ENCODE measurements around the gene CACNA1B.

CACNA1B gene

GRCh38 chr9:137986268-137987099 is 108.9 kb downstream of the CACNA1B start:
- no peak for DNase-seq (ENCODE audit: low spot score)

DNA sequence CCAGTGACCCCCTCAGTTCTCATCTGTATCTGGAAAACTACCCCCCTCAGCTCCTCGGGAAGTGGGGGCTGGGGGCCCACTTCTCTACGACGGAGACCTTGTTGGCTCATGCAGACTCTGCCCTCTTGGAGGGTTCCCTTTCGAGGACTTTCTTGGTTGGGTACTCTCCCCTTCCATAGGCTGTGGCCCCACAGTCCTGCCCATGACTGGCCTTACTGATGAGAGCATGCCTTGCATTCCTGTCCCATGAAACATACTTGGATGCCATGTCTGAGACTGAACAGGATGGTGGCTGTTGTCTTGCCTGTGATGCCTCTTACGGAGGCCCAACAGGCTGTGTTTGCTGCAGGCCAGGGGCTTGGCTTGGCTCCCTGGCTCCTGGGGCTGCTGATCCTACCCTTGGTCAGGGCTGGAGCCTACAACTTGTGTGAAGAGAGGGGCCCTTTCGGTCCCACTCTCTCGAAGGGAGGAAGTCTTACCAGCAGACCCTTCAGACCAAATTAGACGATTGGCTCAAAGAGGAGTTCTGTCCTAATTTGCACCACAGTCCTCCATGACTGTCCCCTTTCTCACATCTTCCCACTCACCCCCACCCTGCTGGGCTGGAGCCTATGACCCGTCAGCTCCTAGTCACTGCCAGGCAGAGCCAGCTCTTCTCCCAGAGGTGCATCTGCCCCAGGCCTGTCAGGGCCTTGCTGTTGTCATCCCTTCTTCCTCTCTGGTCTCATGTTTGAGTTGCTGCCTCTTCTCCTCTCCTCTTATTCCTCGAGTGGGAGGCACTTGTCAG is 109.9 kb downstream of the CACNA1B start:
- DNase-seq (ENCODE audit: low spot score): no peak

- no peak for DNase-seq (ENCODE audit: low spot score)
Measured at GRCh38 chr9:137988051-137988450, 110.5 kb downstream of the CACNA1B start.

DNA sequence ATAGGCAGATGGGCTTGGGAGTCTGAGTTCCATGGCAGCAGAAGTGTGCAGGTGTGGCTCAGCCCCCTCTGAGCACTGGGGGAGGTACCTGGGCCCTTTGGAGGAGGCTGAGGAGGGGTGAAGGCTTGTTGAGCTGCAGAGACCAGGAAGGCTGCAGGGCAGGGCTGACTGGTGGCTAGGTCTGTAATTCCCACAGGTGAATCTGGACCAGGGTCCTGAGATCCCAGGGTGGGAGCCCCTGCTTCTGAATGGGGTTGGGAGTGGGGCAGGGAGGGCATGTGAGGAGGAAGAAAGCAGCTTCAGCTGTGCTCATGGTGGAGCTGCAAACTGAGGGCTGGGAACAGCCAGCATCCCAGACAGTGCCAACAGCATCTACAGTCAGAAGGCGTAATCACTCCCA is 111.1 kb downstream of the CACNA1B start:
- no peak for DNase-seq (ENCODE audit: low spot score)

DNA sequence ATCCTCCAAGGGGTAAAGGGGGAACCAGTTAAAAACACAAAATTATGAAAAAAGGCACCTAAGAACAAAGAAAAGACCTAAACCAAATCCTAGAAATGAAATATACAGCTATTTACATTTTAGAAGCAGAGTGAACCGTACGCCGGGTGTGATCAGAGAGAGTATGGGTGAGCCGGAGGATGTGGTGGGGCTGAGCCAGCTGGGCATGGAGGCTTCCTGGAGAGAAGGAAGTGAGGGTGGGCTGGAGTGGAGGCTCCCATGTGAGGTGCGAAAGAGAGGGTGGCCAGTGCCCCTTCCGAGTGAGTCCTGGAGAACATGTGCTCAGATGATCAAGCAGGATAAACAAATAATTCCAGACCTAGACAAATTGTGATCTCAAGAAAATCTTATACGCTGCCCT is 111.6 kb downstream of the CACNA1B start:
- no peak for DNase-seq (ENCODE audit: low spot score)

GRCh38 chr9:137989999-137990715 is 112.6 kb downstream of the CACNA1B start:
- DNase-seq (ENCODE audit: low spot score): no peak

DNA sequence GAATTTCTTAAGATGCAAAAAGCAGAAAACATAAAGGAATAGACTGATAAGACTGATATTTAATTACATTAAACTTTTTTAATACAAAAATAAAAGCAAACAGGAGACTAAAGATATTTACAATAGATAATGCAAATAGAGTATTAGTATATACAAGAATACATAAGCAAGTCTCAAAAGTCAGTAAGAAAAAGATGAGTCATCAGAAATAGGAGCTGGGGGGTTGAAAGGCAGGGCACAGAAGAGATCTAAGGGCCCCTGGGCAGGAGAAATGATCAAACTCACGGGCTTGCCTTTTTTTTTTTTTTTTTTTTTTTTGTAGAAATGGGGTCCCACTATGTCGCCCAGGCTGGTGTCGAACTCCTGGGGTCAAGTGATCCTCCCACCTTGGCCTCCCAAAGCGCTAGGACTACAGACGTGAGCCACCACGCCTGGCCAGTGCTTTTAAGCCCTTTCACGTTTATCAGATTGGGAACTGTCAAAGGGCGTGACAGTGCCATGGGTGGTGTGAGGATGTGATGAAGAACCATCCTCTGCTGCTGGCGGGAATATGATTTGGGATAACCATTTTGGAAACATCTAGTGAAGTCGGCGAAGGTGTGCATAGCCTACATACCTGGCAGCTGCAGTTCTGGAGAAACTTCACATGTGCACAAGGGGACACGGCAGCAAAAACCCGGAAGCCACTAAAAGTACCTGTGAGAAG is 126.1 kb downstream of the CACNA1B start:
- no peak for DNase-seq (ENCODE audit: low spot score)

DNA sequence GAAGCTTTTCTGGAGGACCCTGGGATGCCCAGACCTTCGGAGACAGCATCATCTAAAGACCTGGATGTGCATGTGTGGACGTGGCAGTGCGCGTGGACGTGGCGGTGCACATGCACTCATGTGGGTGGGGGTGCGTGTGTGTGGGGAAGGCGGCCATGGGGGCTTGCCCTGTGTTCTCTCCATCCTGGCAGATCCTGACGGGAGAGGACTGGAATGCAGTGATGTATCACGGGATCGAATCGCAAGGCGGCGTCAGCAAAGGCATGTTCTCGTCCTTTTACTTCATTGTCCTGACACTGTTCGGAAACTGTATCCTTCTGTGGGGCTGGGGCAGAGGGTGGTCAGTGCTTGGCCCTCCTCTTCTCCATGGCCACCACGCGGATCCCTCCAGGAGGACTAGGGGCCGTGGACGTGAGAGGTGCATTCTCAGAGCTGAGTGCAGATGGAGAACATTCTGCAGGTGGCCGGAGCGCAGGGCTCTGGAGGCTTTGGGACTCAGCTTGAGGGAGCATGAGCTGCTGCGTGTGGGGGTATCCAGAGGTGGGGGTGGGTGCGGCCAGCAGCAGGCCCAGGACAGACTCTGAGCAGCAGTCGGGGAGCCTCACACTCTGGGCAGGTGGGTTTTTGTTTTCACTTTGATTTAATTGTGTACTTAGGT is 129.1 kb downstream of the CACNA1B start:
- no peak for DNase-seq (ENCODE audit: low spot score)

- DNase-seq (ENCODE audit: low spot score): no peak
Measured at GRCh38 chr9:138007566-138007917, 130.0 kb downstream of the CACNA1B start.

DNA sequence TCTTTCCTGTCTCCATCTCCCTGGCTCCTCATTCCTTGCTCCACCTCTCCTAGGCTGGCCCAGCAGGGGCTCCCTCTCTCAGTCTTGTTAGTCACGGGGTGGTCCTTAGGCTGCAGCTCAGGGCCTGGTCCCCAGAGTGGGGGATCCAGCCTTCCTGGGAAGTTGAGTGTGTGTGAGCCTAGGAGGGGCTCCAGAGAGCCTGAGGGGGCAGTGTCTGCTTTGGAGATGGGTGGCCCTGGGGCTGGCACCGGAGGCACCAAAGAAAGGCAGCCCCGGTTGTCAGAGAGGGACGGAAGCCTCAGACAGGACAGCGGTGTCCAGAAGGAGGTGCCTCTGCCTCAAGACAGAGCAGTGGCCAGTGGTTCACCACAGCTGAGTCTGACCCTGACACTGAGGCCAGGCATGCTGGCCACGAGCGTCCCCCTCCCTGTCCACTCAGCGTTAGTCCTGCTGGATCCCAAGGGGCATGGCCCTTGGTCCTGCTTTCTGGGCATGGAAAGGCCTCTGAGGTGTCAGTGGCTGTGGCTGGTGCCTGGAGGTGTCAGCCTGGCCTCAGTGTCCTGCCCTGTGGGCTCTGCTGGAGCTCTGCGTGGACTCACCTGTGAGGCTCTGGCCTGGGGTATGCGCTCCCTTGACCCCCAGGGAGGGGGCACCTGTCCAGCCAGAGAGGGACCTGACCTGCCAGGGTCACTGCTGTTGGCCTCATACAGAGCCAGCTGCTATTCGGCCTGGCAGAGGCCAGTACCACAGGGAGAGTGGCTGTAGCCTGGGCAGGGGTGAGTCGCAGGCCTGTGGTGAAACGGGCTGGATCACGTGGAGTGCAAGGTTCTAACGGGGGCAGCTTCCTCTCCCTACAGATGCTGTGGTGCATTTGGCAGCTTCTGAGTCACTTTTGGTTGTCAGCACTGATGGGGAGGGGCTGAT is 130.6 kb downstream of the CACNA1B start:
- no peak for DNase-seq (ENCODE audit: low spot score)

DNA sequence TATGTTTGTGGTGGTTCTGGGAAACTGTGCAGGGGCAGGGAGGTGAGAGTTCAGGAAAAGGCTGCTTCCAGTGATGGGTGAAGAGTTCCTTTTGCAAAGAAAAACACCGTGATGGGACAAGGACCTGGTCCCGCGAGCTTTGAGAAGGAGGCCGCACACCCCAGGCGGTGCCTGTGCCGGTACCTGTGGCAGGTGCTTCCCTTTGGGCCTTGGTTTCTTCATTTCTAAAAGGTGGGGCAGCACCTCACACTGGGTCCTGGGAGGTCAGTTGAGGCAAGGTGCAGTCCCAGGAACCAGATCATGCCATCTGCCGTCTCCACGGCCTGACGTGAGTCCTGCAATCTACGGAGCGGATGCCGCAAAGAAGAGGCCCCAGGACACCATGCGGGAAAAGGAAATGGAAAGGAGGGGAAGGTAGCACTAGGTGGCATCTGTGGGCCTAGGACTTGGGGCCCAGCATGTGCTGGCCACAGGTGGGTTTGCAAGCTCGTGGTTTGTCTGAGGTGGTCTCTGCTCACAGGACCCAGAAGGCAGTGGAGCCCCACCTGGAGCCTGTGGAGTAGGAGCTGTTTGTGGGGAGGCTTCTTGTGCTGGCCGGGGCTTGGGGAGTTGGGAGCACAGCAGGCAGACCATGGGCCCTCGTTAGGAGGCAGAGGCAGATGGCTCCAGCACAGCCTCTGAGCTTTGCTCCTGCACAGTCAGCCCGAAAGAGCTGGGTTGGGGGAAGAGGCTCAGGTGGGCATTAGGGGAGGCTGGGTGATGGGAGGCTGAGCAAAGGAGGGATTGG is 131.6 kb downstream of the CACNA1B start:
- DNase-seq (ENCODE audit: low spot score): no peak

DNA sequence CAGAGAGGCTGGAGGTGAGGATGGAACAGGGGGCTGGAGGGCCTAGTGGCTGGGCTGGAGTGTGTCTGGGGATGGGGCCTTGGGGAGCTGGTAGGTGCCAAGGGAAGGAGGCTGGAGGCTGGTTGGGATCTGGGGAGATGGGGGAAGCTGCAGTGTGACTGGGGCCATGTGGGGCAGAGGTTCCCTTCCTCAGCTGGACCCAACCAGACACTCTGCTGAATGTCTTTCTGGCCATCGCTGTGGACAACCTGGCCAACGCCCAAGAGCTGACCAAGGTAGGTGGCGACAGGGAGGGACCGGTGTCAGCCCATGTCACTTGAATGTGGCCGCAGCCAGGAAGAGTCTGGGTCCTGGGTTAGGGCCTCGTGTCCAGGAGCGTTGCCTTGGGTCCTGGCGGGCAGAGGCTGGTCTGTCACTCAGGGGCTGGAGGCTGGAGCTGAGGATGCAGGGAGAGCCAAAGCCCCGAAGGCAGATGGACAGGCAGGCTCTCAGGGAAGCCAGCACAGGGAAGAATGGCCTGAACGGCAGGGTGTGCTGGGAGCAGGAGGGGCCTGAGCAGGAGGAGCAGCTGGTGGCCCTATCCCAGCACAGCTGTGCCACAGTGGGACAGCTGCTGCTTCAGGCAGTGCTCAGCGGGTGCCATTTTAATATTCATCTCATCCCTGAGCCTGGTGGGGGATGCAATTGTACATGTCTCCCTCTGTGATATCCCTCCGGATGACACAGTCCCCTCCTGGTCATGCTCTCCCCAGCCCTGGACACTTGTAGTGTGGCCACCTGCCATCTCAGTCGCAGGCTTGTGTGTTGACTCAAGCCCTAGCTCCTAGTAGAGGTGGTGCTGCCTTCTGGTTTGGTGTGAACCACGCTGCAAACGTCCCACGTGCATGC is 132.5 kb downstream of the CACNA1B start:
- no peak for DNase-seq (ENCODE audit: low spot score)

DNA sequence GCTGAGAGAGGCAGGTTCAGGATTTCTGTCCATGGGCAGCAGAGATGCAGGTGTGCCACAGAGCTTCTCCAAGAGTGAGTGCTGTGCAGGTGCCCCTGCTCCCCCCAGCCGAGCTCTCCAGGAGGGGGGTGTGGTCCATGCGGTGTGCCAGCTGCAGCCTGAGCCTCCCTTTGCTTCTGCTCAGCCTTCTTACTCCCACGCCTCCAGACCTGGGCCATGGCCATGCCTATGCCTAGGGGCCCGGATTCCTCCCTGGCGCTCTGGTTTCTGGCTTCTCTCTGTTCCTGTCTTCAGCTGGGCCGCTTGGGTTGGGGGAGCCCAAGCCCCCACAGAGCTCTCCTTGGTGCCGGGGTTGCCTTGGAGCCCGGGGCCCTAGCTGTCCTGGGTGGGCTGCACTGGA is 133.3 kb downstream of the CACNA1B start:
- no peak for DNase-seq (ENCODE audit: low spot score)

DNA sequence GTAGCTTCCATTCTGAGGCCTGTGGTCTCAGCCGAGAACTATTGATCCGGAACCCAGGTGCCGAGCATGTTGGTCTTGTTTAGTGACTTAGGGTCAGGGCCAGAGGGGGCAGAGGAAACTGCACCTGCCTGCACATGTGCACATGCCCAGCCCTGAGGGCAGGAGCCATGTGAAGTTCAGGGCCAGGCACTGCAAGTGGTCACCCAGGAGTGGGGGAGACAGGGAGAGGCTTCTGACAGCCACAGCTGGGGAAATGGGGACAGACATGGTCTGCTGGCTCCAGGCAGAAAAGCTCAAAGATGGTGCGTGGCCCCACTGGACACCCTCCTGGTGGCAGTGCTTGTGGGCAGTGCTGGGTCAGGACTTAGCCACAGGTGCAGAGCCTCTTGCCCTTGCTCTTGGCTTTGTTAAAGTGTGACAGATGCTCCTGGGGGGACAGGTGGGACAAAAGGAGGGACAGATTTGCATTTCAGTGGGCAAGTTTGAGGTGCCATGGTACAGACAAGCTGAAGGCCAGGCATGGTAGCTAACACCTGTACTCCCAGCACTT is 134.4 kb downstream of the CACNA1B start:
- no peak for DNase-seq (ENCODE audit: low spot score)

DNA sequence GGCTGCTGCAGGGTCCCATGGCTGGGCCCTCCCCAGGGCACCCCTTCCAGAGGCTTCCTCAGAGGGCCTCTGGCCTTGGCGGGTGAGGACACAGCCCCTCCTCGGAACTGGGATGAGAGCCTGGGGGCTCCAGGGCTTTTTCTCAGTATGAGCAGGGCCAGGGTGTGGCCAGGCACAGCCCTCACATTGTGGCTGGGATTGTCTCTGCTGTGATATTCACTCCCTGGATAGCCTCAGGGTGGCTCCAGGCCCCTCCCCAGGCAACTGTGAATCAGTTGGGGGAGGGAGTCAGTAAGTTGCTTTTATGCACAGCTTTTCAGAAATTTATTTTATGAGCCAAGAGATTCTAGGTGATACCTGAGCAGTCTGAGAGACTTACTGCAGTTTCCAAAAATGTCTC is 135.7 kb downstream of the CACNA1B start:
- DNase-seq (ENCODE audit: low spot score): no peak

DNA sequence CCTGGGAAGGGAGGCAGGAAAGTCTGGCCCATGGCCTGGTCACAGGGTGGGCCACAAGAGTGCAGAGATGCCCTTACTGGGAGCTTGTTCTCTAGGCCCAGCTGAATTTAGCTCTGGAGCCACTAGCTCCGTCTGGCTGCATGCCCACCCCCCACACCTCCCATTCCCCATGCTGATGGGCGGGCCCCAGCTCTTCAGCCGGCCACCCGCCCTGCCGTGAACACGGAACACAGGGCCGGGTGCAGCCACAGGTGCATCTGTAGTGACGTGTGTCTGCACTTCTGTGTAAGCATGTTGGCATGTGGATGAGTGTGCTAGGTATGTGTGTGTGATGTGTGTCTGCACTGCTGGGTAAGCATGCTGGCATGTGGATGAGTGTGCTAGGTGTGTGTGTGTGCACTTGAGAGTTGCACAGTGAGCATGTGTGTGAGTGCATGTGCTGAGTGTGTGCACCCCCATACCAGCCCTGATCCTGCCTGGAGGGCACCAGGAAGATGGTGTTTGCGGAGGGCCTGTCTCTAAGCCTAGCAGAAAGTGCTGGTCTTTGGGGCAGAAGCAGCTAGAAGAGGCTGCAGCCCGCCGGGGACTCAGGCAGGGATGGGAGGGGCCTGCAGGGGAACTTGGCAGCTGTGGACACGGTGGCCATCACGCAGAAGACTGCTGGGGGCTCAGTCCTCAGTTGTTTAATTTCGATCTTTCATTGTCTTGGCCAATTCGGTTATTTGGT is 136.4 kb downstream of the CACNA1B start:
- no peak for DNase-seq (ENCODE audit: low spot score)

DNA sequence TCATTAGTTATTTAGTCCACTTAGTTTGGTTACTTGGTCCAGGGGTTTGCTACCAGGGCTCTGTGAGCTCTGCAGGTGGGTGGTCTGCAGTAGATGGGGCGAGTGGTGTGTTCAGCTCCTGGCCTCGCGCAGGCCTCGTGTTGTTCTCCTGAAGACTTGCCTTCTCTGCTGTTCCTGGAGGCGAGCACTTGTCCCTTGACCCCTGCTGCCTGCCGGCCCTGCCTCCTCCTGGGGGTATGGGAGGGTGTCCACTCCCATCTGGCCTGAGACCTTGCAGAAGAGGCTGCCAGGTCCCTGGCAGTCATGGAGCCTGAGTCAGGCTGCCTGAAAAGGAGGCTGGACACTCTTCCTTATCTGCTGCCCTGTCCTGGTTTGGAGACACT is 137.0 kb downstream of the CACNA1B start:
- DNase-seq (ENCODE audit: low spot score): no peak
